A549 (cell line): ENCODE measurements around the gene FAM177B.

ENCODE experiments used
- CTCF ChIP-seq: fragments of >200 bp; sonication (Bioruptor Twin); formaldehyde crosslinking; IDR thresholded peaks from 3 replicates; pipeline ENCODE4 v1.5.1; 2016
- KDM1A ChIP-seq: fragments of 200-600 bp; sonication (generic); IDR thresholded peaks from 2 replicates; pipeline ENCODE4 v1.6.1; 2016; ENCODE audit warnings: low read depth, mild to moderate bottlenecking
- MYC ChIP-seq: IDR thresholded peaks from 2 replicates; pipeline ENCODE4 v1.6.1; 2012; ENCODE audit warnings: mild to moderate bottlenecking, inconsistent platforms, low read length, improper control_type of control experiment, borderline replicate concordance
- REST ChIP-seq: fragments of 200-600 bp; sonication (generic); IDR thresholded peaks from 2 replicates; pipeline ENCODE4 v1.6.1; 2016; ENCODE audit warnings: antibody characterized with exemption, mild to moderate bottlenecking, moderate library complexity

GRCh38 chr1:222739465-222739864 lies 2.5 kb downstream of the FAM177B start:
- TF ChIP-seq MYC (no peak), CTCF (no peak), REST (no peak), KDM1A (no peak)
